ENCODE measurements around the gene MRTFB.

MRTFB gene

GRCh38 chr16:14251419-14251818 lies 180.3 kb downstream of the MRTFB start:
- Histone ChIP-seq H3K27me3 (ENCODE audit: insufficient read depth, low read length, poor library complexity) (no peaks in the 10 kb centered on the region), H4K20me1 (ENCODE audit: insufficient read depth, low read length) (no peaks in the 10 kb centered on the region), H3K4me2 (ENCODE audit: insufficient read depth, low read length) (no peak overlapping the region), H3K79me2 (ENCODE audit: insufficient read depth, low read length) (no peaks in the 10 kb centered on the region), H3K9ac (ENCODE audit: low read depth, low read length) (no peak overlapping the region), H3K9me3 (ENCODE audit: insufficient read depth, low read length, severe bottlenecking) (no peaks in the 10 kb centered on the region), H3K4me1 (ENCODE audit: insufficient read depth, low read length) (no peaks in the 10 kb centered on the region), H3K27ac (ENCODE audit: low read length) (no peak overlapping the region), H3K4me3 (ENCODE audit: low read depth in 1 of 2, low read length in 2 of 2) (no peak overlapping the region), H3K36me3 (ENCODE audit: insufficient read depth, low read length) (peaks cover 64% of the 10 kb centered on the region), H2AFZ (ENCODE audit: low read depth, low read length) (no peak overlapping the region)
- no peak for DNase-seq
- no peak for ATAC-seq (ENCODE audit: insufficient read depth, low read depth)
- no peak for TF ChIP-seq CTCF (IDR thresholded peaks at IDR 0.05; ENCODE audit: borderline replicate concordance, extremely low read depth, low read length, poor library complexity, severe bottlenecking)

- Histone ChIP-seq H3K79me2 (ENCODE audit: insufficient read depth, low read length) (no peaks in the 10 kb centered on the region), H3K9me3 (ENCODE audit: insufficient read depth, low read length, severe bottlenecking) (no peaks in the 10 kb centered on the region), H3K27ac (ENCODE audit: low read length) (no peak overlapping the region), H3K27me3 (ENCODE audit: insufficient read depth, low read length, poor library complexity) (no peaks in the 10 kb centered on the region), H3K4me3 (ENCODE audit: low read depth in 1 of 2, low read length in 2 of 2) (no peak overlapping the region), H3K4me2 (ENCODE audit: insufficient read depth, low read length) (no peak overlapping the region), H4K20me1 (ENCODE audit: insufficient read depth, low read length) (no peaks in the 10 kb centered on the region), H3K36me3 (ENCODE audit: insufficient read depth, low read length) (peaks cover 52% of the 10 kb centered on the region), H2AFZ (ENCODE audit: low read depth, low read length) (no peak overlapping the region), H3K9ac (ENCODE audit: low read depth, low read length) (no peak overlapping the region), H3K4me1 (ENCODE audit: insufficient read depth, low read length) (no peaks in the 10 kb centered on the region)
- TF ChIP-seq EZH2 (IDR thresholded peaks at IDR 0.05; ENCODE audit: borderline replicate concordance, low read depth, low read length, severe bottlenecking) (no peak), CTCF (IDR thresholded peaks at IDR 0.05; ENCODE audit: borderline replicate concordance, extremely low read depth, low read length, poor library complexity, severe bottlenecking) (no peak)
- no peak for ATAC-seq (ENCODE audit: insufficient read depth, low read depth)
- no peak for DNase-seq
Measured at GRCh38 chr16:14252860-14253259, 181.7 kb downstream of the MRTFB start.

GRCh38 chr16:14263011-14263410 lies 191.9 kb downstream of the MRTFB start:
- Histone ChIP-seq H3K9ac (ENCODE audit: low read depth, low read length) (no peak overlapping the region), H2AFZ (ENCODE audit: low read depth, low read length) (no peak overlapping the region), H3K36me3 (ENCODE audit: insufficient read depth, low read length) (peaks cover 67% of the 10 kb centered on the region), H4K20me1 (ENCODE audit: insufficient read depth, low read length) (no peaks in the 10 kb centered on the region), H3K9me3 (ENCODE audit: insufficient read depth, low read length, severe bottlenecking) (no peaks in the 10 kb centered on the region), H3K79me2 (ENCODE audit: insufficient read depth, low read length) (no peaks in the 10 kb centered on the region), H3K4me3 (ENCODE audit: low read depth in 1 of 2, low read length in 2 of 2) (no peak overlapping the region), H3K4me1 (ENCODE audit: insufficient read depth, low read length) (no peaks in the 10 kb centered on the region), H3K4me2 (ENCODE audit: insufficient read depth, low read length) (no peak overlapping the region), H3K27me3 (ENCODE audit: insufficient read depth, low read length, poor library complexity) (no peaks in the 10 kb centered on the region), H3K27ac (ENCODE audit: low read length) (no peak overlapping the region)
- no peak for DNase-seq
- ATAC-seq (ENCODE audit: insufficient read depth, low read depth), result no peak
- TF ChIP-seq CTCF (IDR thresholded peaks at IDR 0.05; ENCODE audit: borderline replicate concordance, extremely low read depth, low read length, poor library complexity, severe bottlenecking) (no peak), EZH2 (IDR thresholded peaks at IDR 0.05; ENCODE audit: borderline replicate concordance, low read depth, low read length, severe bottlenecking) (no peak)

- Histone ChIP-seq H4K20me1 (ENCODE audit: insufficient read depth, low read length) (no peaks in the 10 kb centered on the region), H3K36me3 (ENCODE audit: insufficient read depth, low read length) (peaks cover 67% of the 10 kb centered on the region), H3K27ac (ENCODE audit: low read length) (no peak overlapping the region), H2AFZ (ENCODE audit: low read depth, low read length) (no peak overlapping the region), H3K4me1 (ENCODE audit: insufficient read depth, low read length) (no peaks in the 10 kb centered on the region), H3K4me3 (ENCODE audit: low read depth in 1 of 2, low read length in 2 of 2) (no peak overlapping the region), H3K27me3 (ENCODE audit: insufficient read depth, low read length, poor library complexity) (no peaks in the 10 kb centered on the region), H3K9me3 (ENCODE audit: insufficient read depth, low read length, severe bottlenecking) (no peaks in the 10 kb centered on the region), H3K79me2 (ENCODE audit: insufficient read depth, low read length) (no peaks in the 10 kb centered on the region), H3K9ac (ENCODE audit: low read depth, low read length) (no peak overlapping the region), H3K4me2 (ENCODE audit: insufficient read depth, low read length) (no peak overlapping the region)
- no peak for DNase-seq
- no peak for ATAC-seq (ENCODE audit: insufficient read depth, low read depth)
- no peak for TF ChIP-seq CTCF (IDR thresholded peaks at IDR 0.05; ENCODE audit: borderline replicate concordance, extremely low read depth, low read length, poor library complexity, severe bottlenecking)
- no peak for TF ChIP-seq EZH2 (IDR thresholded peaks at IDR 0.05; ENCODE audit: borderline replicate concordance, low read depth, low read length, severe bottlenecking)
Measured at GRCh38 chr16:14263769-14264168, 192.7 kb downstream of the MRTFB start.
